GM19468 (cell line): ENCODE measurements around the gene RNASEL.
"Not testable (repeated sequence)": the region's sequence is repeated elsewhere in the genome, so short reads cannot be mapped to it uniquely, and the experiment has no call there.

Experiments
- ATAC-seq: cut with Tn5 transposase; IDR thresholded peaks from one replicate; pipeline ENCODE4 v1.9.1; 2021; ENCODE audit warnings: mild to moderate bottlenecking, moderate library complexity, moderate number of reproducible peaks; ENCODE audit not compliant: unreplicated experiment; ENCODE audit errors: extremely low read depth

The RNASEL gene

GRCh38 chr1:182569939-182570610, 19.0 kb downstream of the RNASEL start:
- no peak for ATAC-seq

DNA sequence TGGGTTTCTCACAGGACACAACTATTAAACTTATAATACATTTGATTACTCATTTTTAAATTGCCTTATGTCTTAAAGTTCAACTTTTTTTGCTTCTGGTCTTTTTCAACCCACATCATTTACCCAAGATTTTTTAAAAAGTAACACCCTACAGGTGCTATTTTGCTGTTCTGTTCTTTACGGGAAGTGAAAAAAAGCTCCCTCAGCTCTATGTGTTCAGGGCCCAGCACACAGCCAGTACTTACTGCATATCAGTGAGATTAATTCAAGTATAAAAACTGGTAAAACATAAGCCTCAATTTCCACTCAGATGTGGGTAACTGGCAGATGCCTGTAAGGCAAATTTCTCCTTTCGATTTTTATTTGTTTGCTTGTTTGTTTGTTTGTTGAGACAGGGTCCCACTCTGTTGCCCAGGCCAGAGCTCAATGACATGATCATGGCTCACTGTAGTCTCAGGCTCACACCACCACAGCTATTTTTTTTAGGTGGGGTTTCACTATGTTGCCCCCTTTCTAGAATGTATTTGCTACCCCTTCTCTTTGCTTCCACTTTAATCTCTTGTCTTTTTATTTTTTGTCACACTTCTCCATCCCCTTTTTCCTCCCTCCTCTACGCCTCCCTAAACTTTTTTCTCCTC, 20.3 kb downstream of the RNASEL start:
- ATAC-seq, result no peak

- no peak for ATAC-seq
Measured at GRCh38 chr1:182567629-182568028, 21.4 kb downstream of the RNASEL start.

- ATAC-seq, result no peak
Measured at GRCh38 chr1:182565537-182565936, 23.5 kb downstream of the RNASEL start.

DNA sequence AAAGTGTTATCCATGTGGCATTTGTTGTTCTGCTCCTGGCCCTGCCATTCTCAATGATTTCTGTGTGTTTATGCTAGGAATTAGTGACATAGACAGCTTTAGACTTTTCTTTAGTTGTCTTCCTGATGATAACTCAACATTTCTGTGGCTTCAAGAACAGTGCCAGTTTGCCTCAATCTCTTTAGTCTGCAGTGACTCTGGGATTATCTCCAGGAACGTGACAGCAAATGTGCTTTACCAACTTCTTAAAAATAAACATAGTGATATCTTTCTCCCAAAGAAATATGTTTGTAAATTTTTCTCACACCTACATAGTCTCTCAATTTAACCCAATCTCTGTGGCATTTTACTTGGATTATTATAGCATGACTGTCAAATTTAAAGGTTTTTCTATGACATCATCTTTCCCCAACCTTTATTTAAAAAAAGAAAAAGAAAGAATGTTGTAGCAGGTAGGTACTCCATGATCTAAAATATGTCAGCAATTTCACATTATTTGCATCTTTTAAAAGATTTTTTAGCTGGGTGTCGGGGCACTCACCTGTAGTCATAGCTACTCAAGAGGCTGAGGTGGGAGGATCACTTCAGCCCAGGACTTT, 24.6 kb downstream of the RNASEL start:
- no peak for ATAC-seq

DNA sequence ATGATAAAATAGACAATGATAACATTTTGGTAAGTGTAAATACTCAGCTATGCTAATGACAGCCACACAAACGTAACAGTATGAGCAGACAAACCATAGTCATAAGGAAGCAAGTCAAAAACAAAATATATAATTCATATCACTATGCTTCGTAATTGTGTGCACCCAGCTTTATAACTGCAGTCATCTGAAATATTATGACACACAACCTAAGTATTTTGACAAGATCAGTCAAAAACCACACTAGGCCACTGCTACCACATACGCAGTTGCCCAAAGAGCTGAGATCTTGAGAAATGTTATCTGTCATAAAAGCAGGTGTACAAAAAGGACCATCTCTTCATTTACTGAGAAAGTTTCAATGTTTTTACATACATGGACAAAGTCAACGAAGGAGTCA, 26.0 kb downstream of the RNASEL start:
- ATAC-seq, result no peak

GRCh38 chr1:182561456-182561855, 27.6 kb downstream of the RNASEL start:
- no peak for ATAC-seq

GRCh38 chr1:182560392-182560984, 28.6 kb downstream of the RNASEL start:
- no peak for ATAC-seq

DNA sequence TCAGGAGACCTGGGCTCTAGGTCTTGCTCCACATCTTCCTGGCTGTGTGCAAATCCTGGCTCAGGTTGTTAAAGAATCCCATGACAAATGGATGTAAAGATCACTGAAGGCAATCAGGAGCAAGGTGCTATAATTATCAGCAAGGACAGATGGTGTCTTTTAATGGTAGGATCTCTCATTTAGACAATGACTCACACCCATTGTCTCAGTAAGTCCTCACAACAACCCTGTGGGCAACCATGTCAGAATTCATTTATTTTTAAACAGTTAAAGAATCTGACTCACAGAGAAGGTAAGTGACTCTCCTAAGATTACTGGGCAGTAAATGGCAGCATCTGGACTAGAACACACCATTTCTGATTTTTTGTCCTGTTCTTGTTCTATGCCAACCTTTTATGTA, 32.8 kb downstream of the RNASEL start:
- no peak for ATAC-seq

DNA sequence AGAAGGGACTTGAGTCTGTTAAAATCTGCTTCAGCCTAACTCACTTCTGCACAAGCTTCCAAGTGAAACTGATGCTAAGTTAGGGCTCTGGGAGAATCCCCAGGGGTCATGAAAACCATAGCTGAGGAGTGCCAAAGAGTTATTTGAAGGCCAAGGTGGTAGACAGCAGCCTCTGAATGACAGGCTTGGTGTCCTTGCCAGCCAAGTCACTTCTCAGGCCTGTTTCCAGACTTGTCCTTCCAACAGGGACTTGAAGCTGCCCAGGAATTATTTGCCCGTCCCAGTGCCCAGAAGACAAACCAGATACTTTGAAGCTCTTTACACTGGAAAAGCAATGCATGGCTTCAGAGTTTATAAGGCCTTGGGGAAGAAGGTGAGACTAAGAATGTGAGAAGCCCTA, 33.6 kb downstream of the RNASEL start:
- no peak for ATAC-seq

- ATAC-seq, result no peak
Measured at GRCh38 chr1:182552527-182552926, 36.5 kb downstream of the RNASEL start.

GRCh38 chr1:182549811-182550210, 39.2 kb downstream of the RNASEL start:
- no peak for ATAC-seq

DNA sequence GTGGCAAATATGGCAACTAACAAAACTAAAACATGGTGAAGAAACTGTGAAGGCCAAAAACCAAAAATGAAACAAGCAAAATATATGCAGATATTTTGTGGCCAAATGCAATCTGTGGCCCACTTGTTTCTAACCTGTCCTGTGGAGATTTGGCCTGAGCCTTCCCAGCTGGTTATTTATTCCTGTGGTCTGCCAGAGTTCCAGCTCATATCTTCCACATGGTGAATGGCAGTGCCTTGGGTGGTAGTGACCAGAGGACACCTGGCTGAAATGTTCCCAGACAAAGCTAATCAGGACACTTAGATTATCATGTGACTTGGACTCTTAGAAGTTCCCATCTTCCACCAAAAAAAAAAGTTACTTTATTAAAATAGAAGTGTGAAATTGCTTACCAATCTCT, 39.7 kb downstream of the RNASEL start:
- no peak for ATAC-seq

DNA sequence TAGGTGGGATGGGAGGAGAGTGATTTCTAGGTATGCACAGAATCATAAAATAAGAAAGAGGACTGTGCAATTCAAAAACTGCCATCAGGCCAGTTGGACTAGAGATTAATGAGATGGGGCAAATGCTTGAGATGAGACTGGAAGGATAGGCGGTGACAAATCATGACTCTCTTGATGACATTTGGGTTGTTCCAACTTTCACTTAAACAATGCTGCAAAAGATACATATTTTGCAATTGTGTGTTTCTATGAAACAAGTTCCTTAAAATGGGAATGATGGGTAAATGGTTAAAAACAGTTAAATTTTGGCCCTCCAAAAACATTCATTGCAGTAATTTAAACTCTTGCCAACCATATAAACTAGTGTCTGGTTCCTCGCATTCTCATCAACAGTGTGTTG, 55.2 kb downstream of the RNASEL start:
- no peak for ATAC-seq

- not testable (repeated sequence) for ATAC-seq
Measured at GRCh38 chr1:182528206-182528605, 60.9 kb downstream of the RNASEL start.

GRCh38 chr1:182527680-182528079, 61.4 kb downstream of the RNASEL start:
- ATAC-seq, result no peak

- ATAC-seq, result no peak
Measured at GRCh38 chr1:182525342-182525741, 63.7 kb downstream of the RNASEL start.
